NCI-H2227 (cell line): ENCODE measurements around the gene CAPN13.
A peak's percentile ranks its signal among the peaks of the same experiment; 100 is the strongest.

Source experiments
- DNase-seq: peaks from one replicate; lab custom pipeline; 2025; ENCODE audit not compliant: unreplicated experiment; lab: John Stamatoyannopoulos, UW

Gene CAPN13, protein sequence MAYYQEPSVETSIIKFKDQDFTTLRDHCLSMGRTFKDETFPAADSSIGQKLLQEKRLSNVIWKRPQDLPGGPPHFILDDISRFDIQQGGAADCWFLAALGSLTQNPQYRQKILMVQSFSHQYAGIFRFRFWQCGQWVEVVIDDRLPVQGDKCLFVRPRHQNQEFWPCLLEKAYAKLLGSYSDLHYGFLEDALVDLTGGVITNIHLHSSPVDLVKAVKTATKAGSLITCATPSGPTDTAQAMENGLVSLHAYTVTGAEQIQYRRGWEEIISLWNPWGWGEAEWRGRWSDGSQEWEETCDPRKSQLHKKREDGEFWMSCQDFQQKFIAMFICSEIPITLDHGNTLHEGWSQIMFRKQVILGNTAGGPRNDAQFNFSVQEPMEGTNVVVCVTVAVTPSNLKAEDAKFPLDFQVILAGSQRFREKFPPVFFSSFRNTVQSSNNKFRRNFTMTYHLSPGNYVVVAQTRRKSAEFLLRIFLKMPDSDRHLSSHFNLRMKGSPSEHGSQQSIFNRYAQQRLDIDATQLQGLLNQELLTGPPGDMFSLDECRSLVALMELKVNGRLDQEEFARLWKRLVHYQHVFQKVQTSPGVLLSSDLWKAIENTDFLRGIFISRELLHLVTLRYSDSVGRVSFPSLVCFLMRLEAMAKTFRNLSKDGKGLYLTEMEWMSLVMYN

DNA sequence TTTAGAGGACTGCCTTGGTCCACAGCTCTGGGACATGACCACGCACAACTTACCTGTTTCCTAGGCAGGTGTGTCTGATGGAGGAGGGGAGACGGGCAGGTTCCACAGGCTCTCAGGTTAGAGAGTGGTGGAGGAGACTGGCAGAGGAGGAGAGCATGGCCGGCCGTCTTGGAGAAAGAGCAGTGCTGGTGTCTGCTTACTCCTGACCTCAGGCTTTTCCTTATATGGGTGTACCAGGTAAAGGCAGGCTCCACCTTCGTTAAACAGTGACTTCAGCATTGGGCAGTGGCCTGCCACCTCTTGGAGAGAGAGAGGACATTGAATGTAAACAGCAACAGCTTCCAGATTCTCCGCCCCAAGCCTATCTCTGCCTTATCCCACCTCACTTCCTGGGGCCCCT, at the start of gene CAPN13:
TSS of gene CAPN13 (minus strand) at position 198 of the 400 bp plus-strand sequence. CDS start 20,121 bp downstream, outside the sequence.
- DNase-seq: no peak

DNA sequence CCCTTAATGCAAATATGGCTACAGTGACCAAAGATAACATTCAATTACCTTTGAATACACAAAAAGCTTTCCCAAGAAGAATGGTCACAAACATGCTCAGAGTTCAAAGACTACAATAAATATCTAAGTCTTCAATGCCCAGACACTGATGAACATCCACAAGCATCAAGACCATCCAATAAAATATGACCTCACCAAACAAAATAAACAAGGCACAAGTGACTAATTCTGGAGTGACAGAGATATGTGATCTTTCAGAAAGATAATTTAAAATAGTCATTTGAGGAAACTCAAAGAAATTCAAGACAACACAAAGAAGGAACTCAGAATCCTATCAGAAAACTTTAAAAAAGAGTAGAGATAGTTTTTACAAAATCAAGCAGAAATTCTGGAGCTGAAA, 40.6 kb upstream of the CAPN13 start:
- no peak for DNase-seq

DNA sequence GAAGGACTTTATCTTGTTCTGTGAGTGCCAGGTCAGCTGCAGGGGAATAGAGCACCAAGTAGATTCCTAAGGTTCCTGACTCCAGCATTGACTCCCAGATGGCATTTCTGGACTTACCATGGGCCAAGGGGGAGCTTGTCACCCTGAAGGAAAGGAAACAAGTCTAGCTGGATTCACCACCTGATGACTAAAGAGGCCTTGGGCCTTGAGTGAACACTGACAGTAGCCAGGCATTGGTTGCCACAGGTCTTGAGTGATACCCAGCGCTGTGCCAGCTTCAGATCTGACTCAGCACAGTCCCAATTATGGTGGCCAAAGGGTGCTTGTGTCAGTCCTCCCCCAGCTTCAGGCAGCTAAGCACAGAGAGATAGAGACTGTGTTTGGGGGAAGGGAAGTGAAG, 40.1 kb upstream of the CAPN13 start:
- no peak for DNase-seq

DNA sequence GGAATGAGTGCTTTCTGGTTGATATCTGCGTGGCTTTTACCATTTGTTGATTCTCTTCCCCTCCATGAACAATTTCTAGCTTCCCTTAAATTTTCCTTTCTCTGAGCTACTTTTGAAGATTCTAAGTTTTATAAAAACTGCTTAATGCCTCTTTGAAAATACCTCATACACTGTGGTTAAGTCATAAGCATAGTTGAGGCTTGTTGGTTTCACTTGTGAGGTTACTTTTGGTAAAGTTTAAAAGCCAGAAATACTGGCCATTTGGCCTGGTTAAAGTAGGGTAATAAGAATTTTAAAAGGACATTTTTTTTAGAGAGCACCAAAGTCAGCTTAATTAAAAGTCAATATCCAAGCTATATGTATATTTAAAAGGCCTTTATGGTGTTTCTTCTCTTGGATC, 21.3 kb upstream of the CAPN13 start:
- DNase-seq: no peak

DNA sequence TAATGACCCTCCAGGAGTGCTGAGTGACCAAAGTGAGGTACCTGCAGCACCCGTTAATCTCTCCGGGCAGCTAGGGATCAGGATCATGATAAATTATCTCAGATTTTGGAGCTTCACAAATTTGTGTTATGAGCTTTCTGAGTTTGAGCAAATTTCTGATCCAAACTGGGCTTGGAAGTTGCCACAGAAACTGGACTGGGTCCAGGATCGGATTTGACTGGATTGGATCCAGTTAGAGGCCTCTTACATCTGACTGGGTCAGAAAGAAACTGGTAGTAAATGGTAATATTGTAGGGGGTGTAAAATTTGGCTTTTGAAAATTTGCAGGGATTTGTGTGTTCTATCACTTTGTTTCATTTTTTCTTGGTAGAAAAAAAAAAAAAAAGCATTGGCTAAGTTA, 19.7 kb upstream of the CAPN13 start:
- no peak for DNase-seq

DNA sequence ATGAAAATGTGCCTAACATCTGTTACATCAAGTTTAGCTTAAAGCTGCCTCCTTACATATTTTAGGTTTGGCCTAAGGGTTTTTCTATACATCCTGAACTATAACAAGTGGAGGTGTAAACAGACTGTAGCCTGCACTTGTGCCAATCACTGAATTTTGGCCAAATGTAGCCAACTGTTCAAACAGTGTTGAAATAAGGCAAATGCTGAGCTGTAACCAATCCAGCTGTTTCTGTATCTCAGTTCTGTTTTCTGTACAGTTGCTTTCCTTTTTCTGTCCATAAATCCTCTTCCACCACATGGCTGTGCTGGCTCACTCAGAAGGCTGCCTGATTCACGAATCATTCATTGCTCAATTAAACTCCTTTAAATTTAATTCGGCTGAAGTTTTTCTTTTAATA, 19.2 kb upstream of the CAPN13 start:
- DNase-seq: no peak

DNA sequence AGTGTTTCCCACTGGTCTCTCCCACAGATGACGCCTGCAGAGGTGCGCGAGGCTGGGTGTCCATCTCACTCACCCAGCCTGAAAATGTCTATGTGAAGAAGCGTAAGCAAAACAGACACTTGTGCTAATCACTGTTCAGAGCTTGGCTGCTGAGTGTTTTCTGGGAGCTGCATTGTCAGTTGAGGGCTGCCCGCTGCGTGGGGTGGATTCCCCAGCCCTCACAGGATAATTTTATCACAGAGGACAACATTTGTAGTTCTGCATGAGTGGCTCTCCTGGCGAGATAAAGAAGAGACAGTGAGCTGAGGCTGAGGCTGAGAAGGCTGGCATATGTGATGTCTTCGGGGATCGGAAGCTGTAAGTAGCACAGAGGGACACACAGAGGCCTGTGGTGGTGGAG, 16.2 kb upstream of the CAPN13 start:
- peak; percentile 32 for DNase-seq

DNA sequence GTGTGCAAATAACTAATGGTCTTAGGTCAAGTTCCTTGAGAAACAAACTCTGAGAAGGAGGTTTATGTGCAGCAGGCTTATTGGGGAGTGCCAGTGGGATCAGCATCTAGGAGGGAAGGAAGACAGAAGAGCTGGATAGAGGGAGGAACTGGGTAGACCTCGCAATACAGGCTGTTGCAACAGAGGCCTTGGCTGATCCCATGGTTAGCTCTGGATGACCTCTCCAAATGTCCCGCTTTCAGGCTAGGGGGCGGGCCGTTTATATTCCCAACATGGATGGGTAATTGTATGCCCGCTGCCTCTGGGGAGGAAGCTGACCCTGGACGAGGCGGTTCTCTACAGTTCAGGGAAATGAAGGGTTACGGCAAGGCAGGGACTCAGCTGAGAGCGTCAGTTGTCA, 14.7 kb upstream of the CAPN13 start:
- no peak for DNase-seq

DNA sequence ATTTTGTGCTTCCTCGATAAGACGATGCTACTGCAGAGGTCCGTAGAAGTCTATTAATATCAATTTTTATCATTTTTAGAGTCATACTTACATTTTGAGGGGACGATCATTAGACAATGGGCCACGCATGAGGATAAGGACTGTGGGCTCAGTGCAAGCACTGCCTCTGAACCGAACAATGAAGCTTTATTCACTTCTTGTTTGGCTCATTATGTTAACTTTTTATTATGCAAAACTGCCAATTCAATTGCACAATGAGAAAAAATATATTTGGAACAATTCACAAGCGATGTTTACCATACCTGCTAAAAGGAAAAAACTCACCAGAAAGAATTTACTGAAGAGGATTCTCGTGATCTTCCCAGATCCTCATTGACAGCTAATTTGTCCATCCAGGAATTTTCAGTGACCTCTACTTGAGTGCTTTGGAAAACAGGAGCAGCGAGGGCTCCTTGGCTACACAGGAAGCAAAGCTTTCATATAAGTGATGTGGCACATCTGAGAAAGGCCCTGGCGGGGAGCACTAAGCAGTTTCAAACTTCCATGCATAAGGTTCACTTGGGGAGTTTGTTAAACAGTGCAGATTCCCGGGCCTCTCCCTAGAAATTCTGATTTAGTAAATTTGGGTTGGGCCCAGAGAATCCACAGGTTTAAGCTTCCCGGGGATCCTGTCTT, 13.3 kb upstream of the CAPN13 start:
- DNase-seq: no peak

DNA sequence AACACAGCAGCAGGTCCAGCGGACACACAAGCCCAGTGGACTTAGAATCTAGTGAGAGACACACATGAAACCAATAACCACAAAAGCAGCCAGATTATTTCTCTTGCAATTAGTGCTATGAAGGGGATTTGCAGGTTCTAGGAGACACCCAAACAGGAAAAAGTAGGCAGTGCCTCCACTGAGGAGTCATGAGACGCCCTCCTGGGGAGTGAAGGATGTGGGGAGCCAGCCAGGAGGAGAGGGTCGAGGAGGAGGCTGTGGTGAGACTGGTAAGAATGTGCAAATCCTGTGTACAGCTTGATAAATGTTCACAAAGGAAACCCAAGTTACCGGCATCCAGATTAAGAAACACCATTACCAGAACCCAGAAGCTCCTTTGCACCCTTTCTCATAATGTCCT, 2.7 kb upstream of the CAPN13 start:
- no peak for DNase-seq

DNA sequence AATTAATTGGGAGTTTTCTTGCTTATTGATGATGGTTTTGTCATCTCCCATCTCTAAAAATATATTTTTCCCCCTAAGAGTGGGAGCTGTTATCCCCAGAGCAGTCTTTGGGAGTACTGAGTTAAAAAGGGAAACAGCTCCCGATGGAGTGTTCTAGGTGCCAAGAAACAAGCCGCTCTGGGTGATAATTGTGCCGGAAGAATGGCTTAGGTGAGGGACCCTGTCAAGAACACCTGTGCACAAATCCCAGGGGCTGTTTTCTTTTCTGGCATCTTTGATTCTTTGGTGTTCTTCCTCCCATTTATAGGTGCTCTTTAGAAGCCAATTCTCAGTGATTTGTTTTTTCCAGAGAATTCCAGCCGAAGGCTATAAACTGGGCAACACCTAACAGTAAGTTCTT, 1.4 kb upstream of the CAPN13 start:
- no peak for DNase-seq

DNA sequence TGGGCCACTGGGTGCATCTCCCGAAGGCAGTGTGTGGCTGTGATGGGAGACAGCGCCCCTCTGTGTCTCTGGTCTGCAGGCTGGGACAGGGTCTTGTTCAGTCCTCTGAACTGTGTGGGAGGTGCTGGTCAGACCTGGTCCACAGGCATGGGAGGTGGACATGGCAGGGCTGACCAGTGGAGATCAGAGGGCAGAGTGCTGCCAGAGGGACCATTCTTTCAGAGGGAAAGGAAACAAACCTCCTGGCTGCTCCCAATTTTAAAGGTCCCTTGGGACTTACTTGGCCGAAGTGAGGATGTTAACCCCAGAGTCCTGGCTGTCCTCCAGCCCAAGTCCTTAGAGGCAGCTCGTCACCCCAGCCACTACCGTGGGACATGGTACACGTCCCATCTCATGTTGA, 4.0 kb downstream of the CAPN13 start:
- no peak for DNase-seq

DNA sequence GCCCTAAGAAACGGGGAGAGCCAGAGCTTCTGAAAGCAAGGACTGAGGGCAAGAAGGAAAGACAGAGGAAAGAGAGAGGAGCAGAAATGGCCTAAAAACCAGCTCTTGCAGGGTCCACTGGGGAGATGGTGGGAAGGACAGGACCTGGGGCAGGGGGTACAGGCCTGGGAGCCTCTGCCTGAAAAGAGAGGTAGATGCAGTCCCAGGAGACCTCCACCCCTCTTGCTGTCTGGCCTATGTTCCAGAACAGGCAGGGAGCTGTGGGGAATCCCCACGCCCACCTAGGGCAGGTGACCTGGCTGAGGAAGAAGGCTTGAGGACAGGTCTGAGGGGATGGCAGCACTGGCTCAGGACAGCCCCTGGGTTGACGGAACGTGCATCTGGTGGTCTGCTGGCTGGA, 4.6 kb downstream of the CAPN13 start:
- no peak for DNase-seq

DNA sequence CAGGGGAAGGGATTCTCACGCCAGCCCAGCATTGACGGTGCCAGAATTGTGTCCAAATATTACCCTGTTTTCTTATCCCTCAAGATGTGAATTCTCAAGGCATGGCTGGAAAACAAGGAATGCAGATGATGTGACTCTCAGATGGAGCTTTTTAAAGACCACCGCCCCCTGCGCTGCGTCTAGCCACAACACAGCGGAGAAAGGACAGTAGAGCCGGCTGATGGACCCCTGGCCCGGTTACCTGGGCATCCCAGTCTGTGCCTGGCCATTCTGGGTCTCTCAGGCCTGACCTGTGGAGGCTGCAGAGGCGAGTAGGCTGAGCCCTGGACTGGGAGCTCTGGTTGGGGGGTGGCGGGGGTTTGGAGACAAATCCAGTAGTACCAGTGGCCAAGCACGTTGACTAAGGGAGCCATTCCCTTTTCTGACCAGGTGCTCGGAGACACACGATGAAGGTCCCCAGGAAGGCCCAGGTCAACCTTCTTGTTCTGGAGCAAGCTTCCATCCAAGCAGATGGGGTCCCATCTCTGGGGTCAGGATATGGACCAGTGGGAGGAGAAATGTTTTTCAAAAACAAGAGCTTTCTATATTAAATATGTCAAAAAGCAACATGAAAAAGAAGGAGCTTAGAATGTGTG, 5.3 kb downstream of the CAPN13 start:
- no peak for DNase-seq

DNA sequence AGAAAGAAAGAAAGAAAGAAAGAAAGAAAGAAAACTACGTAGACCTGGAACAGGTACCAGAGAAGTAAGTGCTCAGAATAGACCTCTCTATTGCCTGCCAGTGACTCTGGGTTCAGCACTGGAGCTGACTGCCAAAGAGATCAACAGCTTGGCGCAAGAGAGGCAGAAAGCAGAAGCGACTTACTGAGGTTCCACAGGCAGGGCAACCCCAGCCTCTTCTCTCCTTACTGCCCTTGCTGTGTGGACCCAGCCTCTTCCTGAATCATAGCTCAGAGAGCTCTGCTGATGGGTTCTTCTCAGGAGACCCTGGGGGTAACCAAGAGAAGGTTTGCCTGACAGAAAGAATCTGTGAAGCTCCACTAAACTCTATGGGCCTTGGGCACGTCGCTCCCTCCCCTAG, 7.1 kb downstream of the CAPN13 start:
- no peak for DNase-seq

DNA sequence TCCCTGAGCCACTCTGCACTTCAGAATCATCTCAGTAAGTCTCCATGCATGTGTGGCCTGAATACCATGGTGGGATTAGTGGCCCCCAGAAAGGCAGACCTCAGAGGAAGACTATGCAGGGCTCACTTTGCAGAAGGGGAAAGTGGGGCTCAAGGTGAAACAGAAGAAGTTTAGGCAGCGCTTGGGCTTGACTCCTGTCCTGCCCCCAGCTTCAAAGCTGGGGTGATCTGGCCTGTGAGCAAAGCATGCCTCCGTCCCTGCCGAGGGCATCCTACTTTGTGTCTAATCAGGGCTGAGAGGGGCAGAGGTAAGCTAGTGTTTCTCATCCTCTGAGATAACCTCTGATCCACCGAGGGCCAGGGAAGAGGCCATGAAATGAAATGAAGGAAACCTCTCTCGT, 7.9 kb downstream of the CAPN13 start:
- DNase-seq: no peak

DNA sequence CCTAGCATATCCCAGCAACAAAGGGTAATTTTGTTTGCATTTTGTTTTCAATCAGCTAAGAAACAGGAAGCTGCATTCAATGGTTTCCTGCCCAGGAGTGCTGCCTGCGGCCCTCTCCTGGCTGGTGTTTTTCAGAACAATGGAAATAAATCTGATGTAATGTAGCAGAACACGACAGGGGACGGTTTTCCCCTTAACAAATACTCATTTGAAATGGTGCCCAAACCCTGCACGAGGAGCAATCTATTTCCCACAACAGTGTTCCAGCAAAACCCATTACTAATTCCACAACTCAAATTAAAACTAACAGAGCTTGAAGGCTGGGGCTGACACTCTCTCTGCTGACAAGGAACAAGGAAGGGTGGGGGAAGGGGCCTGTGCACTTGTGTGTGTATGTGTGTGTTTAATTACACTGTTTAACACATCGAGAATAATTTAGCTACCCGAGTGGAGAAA, 8.7 kb downstream of the CAPN13 start:
- DNase-seq: no peak

DNA sequence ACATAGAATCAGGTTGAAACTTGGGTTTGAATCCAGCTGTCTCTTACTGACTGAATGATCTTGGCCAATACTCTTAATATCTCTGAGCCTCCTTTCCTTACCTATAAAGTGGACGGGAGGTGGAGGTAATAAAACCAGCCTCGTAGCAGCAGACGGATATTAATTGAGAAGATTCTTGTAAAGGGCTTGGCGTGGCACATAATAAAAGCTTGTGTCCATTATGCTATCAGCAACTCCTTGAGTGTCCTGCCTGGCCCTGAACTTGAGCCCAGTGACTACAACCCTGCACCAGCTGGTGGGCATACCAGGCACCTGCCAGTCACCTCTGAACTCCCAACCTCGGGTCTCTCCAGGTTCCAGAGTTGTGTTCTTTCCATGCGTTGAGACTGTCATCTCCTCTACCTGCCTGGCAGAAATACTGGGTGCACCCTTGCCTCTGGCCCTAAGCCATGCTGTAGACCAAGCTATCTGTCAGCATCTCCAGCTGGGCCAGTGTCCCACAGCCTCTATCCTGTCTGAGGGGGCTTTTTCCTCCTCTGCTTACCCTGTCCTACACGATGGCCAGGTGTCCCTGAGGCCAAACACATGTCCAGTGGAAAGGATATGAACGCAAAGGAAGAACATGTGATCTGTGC, 9.7 kb downstream of the CAPN13 start:
- DNase-seq: no peak

DNA sequence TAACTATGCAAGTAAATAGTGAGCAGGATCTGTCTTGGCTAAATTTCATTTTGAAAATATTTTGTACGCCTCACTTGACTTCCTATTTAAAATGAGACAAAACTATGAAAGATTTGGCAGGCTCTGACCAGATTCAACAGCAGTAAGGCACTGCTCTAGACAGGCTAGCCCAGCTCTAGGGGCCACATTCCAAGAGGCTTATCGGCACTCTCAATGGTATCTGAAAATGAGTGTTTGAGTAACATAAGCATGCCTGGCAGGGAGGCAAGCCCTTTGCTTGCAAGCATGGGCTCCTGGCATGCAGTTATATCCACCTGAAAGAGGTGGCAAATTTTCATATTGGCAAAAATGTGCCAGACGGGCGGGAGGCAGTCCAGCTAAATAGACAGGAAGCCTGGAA, 10.5 kb downstream of the CAPN13 start:
- DNase-seq: no peak

DNA sequence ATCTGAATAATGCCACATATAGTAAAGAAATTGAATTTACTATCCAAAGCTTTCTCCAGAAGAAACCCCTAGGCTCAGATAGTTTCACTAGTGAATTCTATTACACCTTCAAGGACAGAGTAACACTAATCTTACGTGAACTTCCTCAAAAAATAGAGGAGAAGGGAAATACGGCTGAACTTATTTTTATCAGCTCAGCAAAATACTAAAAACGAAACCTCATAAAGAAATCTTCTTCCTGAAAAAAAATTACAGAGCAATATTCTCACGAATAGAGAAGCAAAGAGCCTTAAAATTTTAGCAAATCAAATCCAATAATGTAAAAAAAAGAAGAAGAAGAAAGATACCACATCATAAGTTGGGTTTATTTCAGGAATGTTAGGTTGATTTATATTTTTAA, 14.7 kb downstream of the CAPN13 start:
- DNase-seq: no peak

DNA sequence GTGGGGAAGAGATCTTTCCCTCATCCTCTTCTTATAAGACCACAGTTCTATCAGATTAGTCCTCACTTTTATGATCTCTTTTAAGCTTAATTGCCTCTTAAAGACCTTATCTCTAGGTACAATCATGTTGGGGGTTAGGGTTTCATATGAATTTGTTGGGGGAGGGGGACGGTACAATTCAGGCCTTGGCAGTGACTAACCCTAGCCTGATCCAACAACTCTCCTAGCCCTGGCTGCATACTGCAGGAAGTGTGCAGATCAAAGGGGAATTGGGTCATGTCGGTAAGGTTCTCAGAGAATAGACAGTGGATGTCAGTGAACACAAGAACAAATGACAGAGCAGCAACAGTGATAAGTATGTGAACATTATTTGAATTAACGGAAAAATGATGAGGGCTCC, 16.4 kb downstream of the CAPN13 start:
- no peak for DNase-seq
